Measurements from ENCODE around the gene STARD3NL. TPM values are rescaled to one million over a fixed set of nuclear protein-coding genes. Genes with fewer than 3 reads are reported as not detected.

The STARD3NL gene
- total RNA-seq, 4 donors from 2014 or later: 28.3 to 42.9 (median 35.6) TPM

GRCh38 chr7:38199154-38199553 is 21.1 kb downstream of the STARD3NL start:
- Histone ChIP-seq H3K36me3 (no peaks in the 10 kb centered on the region), H3K4me3 (no peak overlapping the region), H3K27ac (no peak overlapping the region), H3K4me1 (peaks cover 0 to 52% (median 20%) of the 10 kb centered on the region in 4 donors), H3K9me3 (no peaks in the 10 kb centered on the region), H3K27me3 (no peaks in the 10 kb centered on the region)
- TF ChIP-seq CTCF (IDR thresholded peaks at IDR 0.05) (no peak), POLR2A (IDR thresholded peaks at IDR 0.05) (no peak)
- 54 to 68% methylated on average over 2 of the region's 2 CpGs for WGBS, 2 donors
- DNase-seq (ENCODE audit: low spot score in 2 of 2): no peak

- 45 to 66% methylated on average over 2 of the region's 2 CpGs for WGBS, 2 donors
- no peak overlapping the region for H3K27ac ChIP-seq
- TF ChIP-seq EP300 (IDR thresholded peaks at IDR 0.05) (no peak), POLR2A (IDR thresholded peaks at IDR 0.05) (no peak), CTCF (IDR thresholded peaks at IDR 0.05) (no peak)
- peaks cover 0 to 52% (median 20%) of the 10 kb centered on the region in 4 donors for H3K4me1 ChIP-seq
- no peak for DNase-seq (ENCODE audit: low spot score in 2 of 2)
- no peak overlapping the region for H3K4me3 ChIP-seq
- no peaks in the 10 kb centered on the region for H3K36me3 ChIP-seq
- H3K27me3 ChIP-seq: no peaks in the 10 kb centered on the region
- no peaks in the 10 kb centered on the region for H3K9me3 ChIP-seq
Observed at GRCh38 chr7:38199782-38200181, 21.7 kb downstream of the STARD3NL start.

GRCh38 chr7:38206071-38206470 is 28.0 kb downstream of the STARD3NL start:
- Histone ChIP-seq H3K27ac (no peak overlapping the region), H3K27me3 (no peaks in the 10 kb centered on the region), H3K4me3 (no peak overlapping the region), H3K9me3 (no peaks in the 10 kb centered on the region), H3K4me1 (no peaks in the 10 kb centered on the region), H3K36me3 (peaks cover 0 to 19% (median 0%) of the 10 kb centered on the region in 3 donors)
- TF ChIP-seq CTCF (IDR thresholded peaks at IDR 0.05) (no peak), POLR2A (IDR thresholded peaks at IDR 0.05) (no peak), EP300 (IDR thresholded peaks at IDR 0.05) (no peak)
- 59 to 69% methylated on average over 5 of the region's 5 CpGs for WGBS, 2 donors
- no peak for DNase-seq (ENCODE audit: low spot score in 2 of 2)

GRCh38 chr7:38207843-38208242 is 29.8 kb downstream of the STARD3NL start:
- no peak for DNase-seq (ENCODE audit: low spot score in 2 of 2)
- 74 to 82% methylated on average over 1 of the region's 1 CpG for WGBS, 2 donors
- H3K9me3 ChIP-seq: no peaks in the 10 kb centered on the region
- H3K4me1 ChIP-seq: peaks cover 0 to 7% (median 0%) of the 10 kb centered on the region in 4 donors
- H3K36me3 ChIP-seq: peaks cover 0 to 19% (median 0%) of the 10 kb centered on the region in 3 donors
- H3K27ac ChIP-seq: no peak overlapping the region
- H3K4me3 ChIP-seq: no peak overlapping the region
- no peaks in the 10 kb centered on the region for H3K27me3 ChIP-seq
- TF ChIP-seq POLR2A (IDR thresholded peaks at IDR 0.05) (no peak), EP300 (IDR thresholded peaks at IDR 0.05) (no peak), CTCF (IDR thresholded peaks at IDR 0.05) (no peak)

GRCh38 chr7:38211486-38211885 is 33.4 kb downstream of the STARD3NL start:
- Histone ChIP-seq H3K27me3 (no peaks in the 10 kb centered on the region), H3K27ac (peak overlapping the region in 1 of 4 donors; percentile 6), H3K4me1 (peaks cover 0 to 22% (median 4%) of the 10 kb centered on the region in 4 donors), H3K36me3 (peaks cover 0 to 32% (median 0%) of the 10 kb centered on the region in 3 donors), H3K9me3 (no peaks in the 10 kb centered on the region), H3K4me3 (no peak overlapping the region)
- DNase-seq (ENCODE audit: low spot score in 2 of 2): no peak
- TF ChIP-seq CTCF (IDR thresholded peaks at IDR 0.05): no peak
- TF ChIP-seq POLR2A (IDR thresholded peaks at IDR 0.05): no peak
- TF ChIP-seq EP300 (IDR thresholded peaks at IDR 0.05): no peak
- 96% methylated on average over 1 of the region's 1 CpG for WGBS, 2 donors

Data from tibial nerve (tissue), 4 donors.